Neural progenitor cell (in vitro differentiated cells): ENCODE results near the gene GRAMD4. TPM values are rescaled to one million over a fixed set of nuclear protein-coding genes. Genes with fewer than 3 reads are reported as not detected.

Source experiments
- DNase-seq: peaks from one replicate; pipeline ENCODE4 v3.0.0-alpha.2; 2016; ENCODE audit warnings: low spot score
- H2AFZ ChIP-seq: fragments of 200-600 bp; sonication (generic); replicated peaks from 2 replicates; pipeline ENCODE4 v1.6.1; 2016; ENCODE audit warnings: antibody characterized with exemption
- H3F3A ChIP-seq: fragments of 200-600 bp; sonication (generic); 2 replicates; pipeline ENCODE4 v1.6.1; 2016; ENCODE audit warnings: antibody characterized with exemption, low read depth
- H3K27ac ChIP-seq: fragments of 200-600 bp; sonication (generic); 2 replicates; pipeline ENCODE4 v1.5.1; 2016; ENCODE audit warnings: mild to moderate bottlenecking
- H3K27me3 ChIP-seq: fragments of 200-600 bp; sonication (generic); 2 replicates; pipeline ENCODE4 v1.6.1; 2016; ENCODE audit warnings: mild to moderate bottlenecking, moderate library complexity
- H3K36me3 ChIP-seq: fragments of 200-600 bp; sonication (generic); 2 replicates; pipeline ENCODE4 v1.5.1; 2016
- H3K4me1 ChIP-seq: fragments of 200-600 bp; sonication (generic); 2 replicates; pipeline ENCODE4 v1.6.1; 2016; ENCODE audit warnings: mixed run types
- H3K4me2 ChIP-seq: fragments of 200-600 bp; sonication (generic); 2 replicates; pipeline ENCODE4 v1.6.1; 2016
- H3K4me3 ChIP-seq: fragments of 200-600 bp; sonication (generic); 2 replicates; pipeline ENCODE4 v1.5.1; 2016
- H3K79me2 ChIP-seq: fragments of 200-600 bp; sonication (generic); 2 replicates; pipeline ENCODE4 v1.6.1; 2016; ENCODE audit warnings: low read depth
- H3K9ac ChIP-seq: fragments of 200-600 bp; sonication (generic); 2 replicates; pipeline ENCODE4 v1.6.1; 2016
- H3K9me3 ChIP-seq: fragments of 200-600 bp; sonication (generic); 2 replicates; pipeline ENCODE4 v1.5.1; 2016; ENCODE audit warnings: low read depth
- H4K20me1 ChIP-seq: fragments of 200-600 bp; sonication (generic); 2 replicates; pipeline ENCODE4 v1.6.1; 2016; ENCODE audit warnings: low read depth
- H3K27ac Mint-ChIP-seq: 3 replicates; pipeline ENCODE4 v1.8.0; 2021; ENCODE audit warnings: mixed read lengths
- H3K27me3 Mint-ChIP-seq: 2 replicates; pipeline ENCODE4 v1.8.0; 2022; ENCODE audit warnings: low read depth, mild to moderate bottlenecking, inconsistent platforms, moderate library complexity, mixed read lengths; ENCODE audit not compliant: insufficient read depth
- H3K36me3 Mint-ChIP-seq: 3 replicates; pipeline ENCODE4 v1.8.0; 2021; ENCODE audit warnings: mixed read lengths
- H3K4me1 Mint-ChIP-seq: 3 replicates; pipeline ENCODE4 v1.8.0; 2021; ENCODE audit warnings: mixed read lengths
- H3K4me3 Mint-ChIP-seq: 3 replicates; pipeline ENCODE4 v1.8.0; 2021; ENCODE audit warnings: mild to moderate bottlenecking, moderate library complexity, mixed read lengths
- H3K9me3 Mint-ChIP-seq: 3 replicates; pipeline ENCODE4 v1.8.0; 2020; ENCODE audit warnings: mixed read lengths
- EZH2 ChIP-seq: fragments of 200-600 bp; sonication (generic); IDR thresholded peaks from 2 replicates; pipeline ENCODE4 v1.6.1; 2017; ENCODE audit warnings: antibody characterized with exemption, mild to moderate bottlenecking, moderate library complexity
- EZH2phosphoT487 ChIP-seq: fragments of 200-600 bp; sonication (generic); IDR thresholded peaks from 2 replicates; pipeline ENCODE4 v1.6.1; 2017; ENCODE audit warnings: antibody characterized with exemption
- total RNA-seq: library from RNA; depleted of rRNA; stranded (reverse); fragments of >200 nt; gene quantifications from 2 replicates; pipeline ENCODE4 v1.2.3, GENCODE V29; 2015; ENCODE audit warnings: low replicate concordance
- TF ChIP-seq, protein P1 (sequence below): fragments of 200-600 bp; sonication (generic); IDR thresholded peaks from 2 replicates; pipeline ENCODE4 v1.5.1; 2017; ENCODE audit warnings: antibody characterized with exemption, mild to moderate bottlenecking

GRAMD4 gene
- total RNA-seq, 1 donor from 2014 or later, result 32.2 TPM

DNA sequence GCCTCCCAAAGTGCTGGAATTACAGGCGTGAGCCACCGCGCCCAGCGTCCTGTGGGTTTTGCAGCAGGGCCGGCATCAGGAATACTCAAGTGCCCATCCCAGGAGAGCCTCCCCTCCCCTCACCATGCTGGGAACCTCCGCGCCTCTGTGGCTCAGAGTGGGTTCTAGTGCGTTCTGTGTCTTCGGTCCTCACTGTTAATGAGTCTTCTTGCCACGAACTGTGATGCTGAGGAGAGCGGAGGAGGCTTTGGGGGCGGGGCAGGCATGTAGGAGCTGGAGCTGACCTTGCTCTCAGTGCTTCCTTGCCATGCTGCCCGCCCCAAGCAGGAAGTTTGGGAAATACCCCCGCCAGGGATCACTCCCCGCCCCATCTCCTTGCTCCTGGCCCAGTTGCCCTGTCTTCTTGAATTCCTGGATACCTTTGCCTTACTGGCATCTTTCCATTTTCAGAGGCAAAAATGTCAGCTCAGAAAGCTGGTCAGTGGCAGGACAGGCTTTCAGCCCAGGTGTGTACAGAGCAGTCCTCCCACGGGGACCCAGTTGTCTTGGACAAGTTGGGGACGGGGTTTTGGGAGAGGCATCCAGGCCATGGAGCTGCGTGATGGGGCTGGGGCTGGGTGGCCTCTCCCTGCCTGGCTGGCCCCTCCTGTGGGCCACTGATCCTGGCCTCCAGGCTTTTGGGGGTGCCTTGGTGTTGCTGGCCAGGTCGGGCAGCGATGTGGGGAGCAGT is 5.1 kb downstream of the GRAMD4 start:
- DNase-seq, result no peak
- H3K9me3 Mint-ChIP-seq, result peaks cover 2% of the 10 kb centered on the region

DNA sequence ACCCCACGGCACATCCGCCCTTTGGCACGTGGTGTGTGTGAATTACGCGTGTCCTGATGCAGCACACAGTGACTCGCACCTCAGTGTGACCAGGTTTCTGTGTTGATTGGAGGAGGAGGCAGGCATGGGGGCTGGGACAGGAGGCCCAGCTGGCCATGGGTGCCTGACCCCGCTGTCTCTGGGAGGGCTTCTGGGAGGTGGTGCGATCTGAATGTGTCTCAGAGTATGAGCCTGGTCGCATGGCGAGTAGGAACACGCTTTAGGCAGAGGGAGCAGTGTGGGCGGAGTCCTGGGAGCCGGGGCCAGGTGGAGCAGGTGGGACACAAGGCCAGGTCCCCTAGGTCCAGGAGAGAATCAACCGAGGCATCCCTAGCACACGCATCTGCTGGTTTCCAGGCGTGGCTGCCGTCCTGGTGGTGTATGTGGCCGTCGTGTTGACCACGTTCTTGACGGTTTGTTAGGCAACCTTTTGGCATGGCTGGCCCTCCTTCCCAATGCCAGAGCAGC is 5.7 kb downstream of the GRAMD4 start:
- Mint-ChIP-seq H3K4me1 (peaks cover 11% of the 10 kb centered on the region), H3K9me3 (peaks cover 2% of the 10 kb centered on the region), H3K27me3 (peaks cover 7% of the 10 kb centered on the region), H3K36me3 (peaks cover 9% of the 10 kb centered on the region), H3K4me3 (no peak overlapping the region), H3K27ac (peak overlapping the region; percentile 57)
- no peak overlapping the region for H2AFZ ChIP-seq
- no peaks in the 10 kb centered on the region for H4K20me1 ChIP-seq
- no peaks in the 10 kb centered on the region for H3K36me3 ChIP-seq
- H3K9ac ChIP-seq, result no peak overlapping the region
- H3K27ac ChIP-seq, result no peak overlapping the region
- no peaks in the 10 kb centered on the region for H3K27me3 ChIP-seq
- H3K79me2 ChIP-seq, result no peaks in the 10 kb centered on the region
- H3K9me3 ChIP-seq, result no peaks in the 10 kb centered on the region
- no peaks in the 10 kb centered on the region for H3K4me1 ChIP-seq
- DNase-seq, result no peak
- H3K4me2 ChIP-seq, result no peak overlapping the region
- TF ChIP-seq EZH2 (no peak), EZH2phosphoT487 (no peak)
- TF ChIP-seq, protein P1, sequence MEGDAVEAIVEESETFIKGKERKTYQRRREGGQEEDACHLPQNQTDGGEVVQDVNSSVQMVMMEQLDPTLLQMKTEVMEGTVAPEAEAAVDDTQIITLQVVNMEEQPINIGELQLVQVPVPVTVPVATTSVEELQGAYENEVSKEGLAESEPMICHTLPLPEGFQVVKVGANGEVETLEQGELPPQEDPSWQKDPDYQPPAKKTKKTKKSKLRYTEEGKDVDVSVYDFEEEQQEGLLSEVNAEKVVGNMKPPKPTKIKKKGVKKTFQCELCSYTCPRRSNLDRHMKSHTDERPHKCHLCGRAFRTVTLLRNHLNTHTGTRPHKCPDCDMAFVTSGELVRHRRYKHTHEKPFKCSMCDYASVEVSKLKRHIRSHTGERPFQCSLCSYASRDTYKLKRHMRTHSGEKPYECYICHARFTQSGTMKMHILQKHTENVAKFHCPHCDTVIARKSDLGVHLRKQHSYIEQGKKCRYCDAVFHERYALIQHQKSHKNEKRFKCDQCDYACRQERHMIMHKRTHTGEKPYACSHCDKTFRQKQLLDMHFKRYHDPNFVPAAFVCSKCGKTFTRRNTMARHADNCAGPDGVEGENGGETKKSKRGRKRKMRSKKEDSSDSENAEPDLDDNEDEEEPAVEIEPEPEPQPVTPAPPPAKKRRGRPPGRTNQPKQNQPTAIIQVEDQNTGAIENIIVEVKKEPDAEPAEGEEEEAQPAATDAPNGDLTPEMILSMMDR, result no peak
- H3K4me3 ChIP-seq, result no peak overlapping the region
- H3F3A ChIP-seq, result no peaks in the 10 kb centered on the region

More for the DNA sequence above, 5.1 kb downstream of the GRAMD4 start:
- Histone ChIP-seq H3K4me1 (peaks cover under 1% of the 10 kb centered on the region), H3K4me3 (no peak overlapping the region), H3K27ac (no peak overlapping the region), H3K79me2 (no peaks in the 10 kb centered on the region), H2AFZ (no peak overlapping the region), H3K9me3 (no peaks in the 10 kb centered on the region), H3F3A (no peaks in the 10 kb centered on the region), H3K4me2 (no peak overlapping the region), H3K36me3 (no peaks in the 10 kb centered on the region), H4K20me1 (no peaks in the 10 kb centered on the region), H3K27me3 (no peaks in the 10 kb centered on the region), H3K9ac (no peak overlapping the region)
- H3K4me3 Mint-ChIP-seq, result no peak overlapping the region
- H3K27me3 Mint-ChIP-seq, result peaks cover 7% of the 10 kb centered on the region
- H3K4me1 Mint-ChIP-seq, result peaks cover 12% of the 10 kb centered on the region
- H3K27ac Mint-ChIP-seq, result no peak overlapping the region
- TF ChIP-seq EZH2, result no peak
- TF ChIP-seq EZH2phosphoT487, result no peak
- TF ChIP-seq, protein P1, result no peak
- H3K36me3 Mint-ChIP-seq, result peaks cover 9% of the 10 kb centered on the region

DNA sequence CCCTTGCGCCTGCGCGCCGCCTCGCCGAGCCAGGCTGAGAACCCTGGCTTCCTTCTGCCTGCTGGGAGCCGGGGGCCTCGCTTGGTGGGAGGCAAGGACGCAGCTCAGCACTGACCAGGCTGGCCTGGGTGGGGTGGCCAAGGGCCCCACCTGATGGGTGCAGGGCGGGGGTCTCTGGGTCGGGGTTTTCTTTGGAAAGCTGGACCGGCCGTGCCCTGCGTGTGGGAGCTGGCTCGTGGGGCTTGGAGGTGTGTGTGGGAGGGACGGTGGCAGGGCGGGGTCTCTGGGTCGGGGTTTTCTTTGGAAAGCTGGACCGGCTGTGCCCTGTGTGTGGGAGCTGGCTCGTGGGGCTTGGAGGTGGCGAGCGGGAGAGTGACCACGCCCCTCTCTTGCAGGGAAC is 6.2 kb downstream of the GRAMD4 start:
- no peak overlapping the region for H3K9ac ChIP-seq
- no peaks in the 10 kb centered on the region for H3K4me1 ChIP-seq
- Mint-ChIP-seq H3K36me3 (peaks cover 9% of the 10 kb centered on the region), H3K27me3 (peaks cover 7% of the 10 kb centered on the region), H3K27ac (no peak overlapping the region), H3K4me3 (no peak overlapping the region), H3K4me1 (peaks cover 11% of the 10 kb centered on the region), H3K9me3 (peaks cover 2% of the 10 kb centered on the region)
- H3F3A ChIP-seq, result no peaks in the 10 kb centered on the region
- no peak for DNase-seq
- TF ChIP-seq, protein P1, result no peak
- TF ChIP-seq EZH2phosphoT487, result no peak
- no peak for TF ChIP-seq EZH2
- no peak overlapping the region for H3K4me3 ChIP-seq
- no peaks in the 10 kb centered on the region for H3K79me2 ChIP-seq
- no peak overlapping the region for H2AFZ ChIP-seq
- no peak overlapping the region for H3K27ac ChIP-seq
- H4K20me1 ChIP-seq, result no peaks in the 10 kb centered on the region
- no peak overlapping the region for H3K4me2 ChIP-seq
- H3K9me3 ChIP-seq, result no peaks in the 10 kb centered on the region
- H3K27me3 ChIP-seq, result no peaks in the 10 kb centered on the region
- H3K36me3 ChIP-seq, result no peaks in the 10 kb centered on the region
